Natural killer cell (primary cell): ENCODE data around the gene GDI2. TPM values are rescaled to one million over a fixed set of nuclear protein-coding genes. Genes with fewer than 3 reads are reported as not detected.
A peak's percentile ranks its signal among the peaks of the same experiment; 100 is the strongest.

Experiments
- ATAC-seq, 3 donors: fragments of 150-1000 bp in 2 of 3; fragments of 200-7000 bp in 1 of 3; cut with Tn5 transposase; 1 replicate in 1 of 3; 2 replicates in 2 of 3; pipeline ENCODE4 v1.10.0; 2021; ENCODE audit warnings: mild to moderate bottlenecking in 2 of 3, moderate library complexity in 2 of 3
- DNase-seq, 2 donors: peaks; one replicate each; pipeline versions ENCODE4 v3.0.0 to v3.0.0-alpha.2; 2013 to 2021; ENCODE audit warnings: mixed read lengths in 1 of 2
- H3K27ac ChIP-seq: one replicate; pipeline ENCODE4 v1.5.1; 2013; ENCODE audit warnings: mild to moderate bottlenecking, low read length
- H3K27me3 ChIP-seq: one replicate; pipeline ENCODE4 v1.6.1; 2013; ENCODE audit warnings: low read length; ENCODE audit not compliant: control insufficient read depth, insufficient read depth
- H3K36me3 ChIP-seq: one replicate; pipeline ENCODE4 v1.6.1; 2013; ENCODE audit warnings: low read length; ENCODE audit not compliant: control insufficient read depth, insufficient read depth
- H3K4me1 ChIP-seq: one replicate; pipeline ENCODE4 v1.6.1; 2013; ENCODE audit warnings: low read length; ENCODE audit not compliant: control insufficient read depth, insufficient read depth
- H3K4me3 ChIP-seq: one replicate; pipeline ENCODE4 v1.5.1; 2013; ENCODE audit warnings: low read length
- H3K9me3 ChIP-seq: one replicate; pipeline ENCODE4 v1.6.1; 2013; ENCODE audit warnings: low read length; ENCODE audit not compliant: control insufficient read depth, insufficient read depth
- H3K27ac Mint-ChIP-seq, 2 donors: one replicate each; pipeline ENCODE4 v1.8.0; 2022; ENCODE audit warnings: mild to moderate bottlenecking in 2 of 2, mixed read lengths in 2 of 2, moderate library complexity in 1 of 2
- H3K27me3 Mint-ChIP-seq, 2 donors: one replicate each; pipeline ENCODE4 v1.8.0; 2022; ENCODE audit warnings: low read depth in 2 of 2, mixed read lengths in 2 of 2
- H3K36me3 Mint-ChIP-seq: one replicate; pipeline ENCODE4 v1.8.0; 2022; ENCODE audit warnings: mixed read lengths
- H3K4me1 Mint-ChIP-seq, 2 donors: one replicate each; pipeline ENCODE4 v1.8.0; 2022; ENCODE audit warnings: mixed read lengths in 2 of 2
- H3K4me3 Mint-ChIP-seq: one replicate; pipeline ENCODE4 v1.8.0; 2022; ENCODE audit warnings: mild to moderate bottlenecking, moderate library complexity, mixed read lengths
- H3K9me3 Mint-ChIP-seq, 2 donors: one replicate each; pipeline ENCODE4 v1.8.0; 2022; ENCODE audit warnings: mixed read lengths in 2 of 2
- CTCF ChIP-seq: fragments of 200-600 bp; IDR thresholded peaks from one replicate; pipeline ENCODE4 v1.8.0; 2022; ENCODE audit warnings: antibody characterized with exemption
- WGBS: methylation state at CpG from one replicate; pipeline ENCODE4 v1.1.7; 2013; ENCODE audit warnings: missing lambda C conversion rate; ENCODE audit not compliant: insufficient coverage; 5-methylcytosine and 5-hydroxymethylcytosine counted together
- intact Hi-C: fragments of 100-400 bp; cut with micrococcal nuclease; formaldehyde crosslinking; loops from one replicate; pipeline ENCODE4 v1.14.2; 2022
- total RNA-seq, 4 donors: library from RNA; stranded (reverse); fragments of 120-200 nt in 1 of 4; gene quantifications; one replicate each; pipeline versions ENCODE4 v1.2.3 to v1.2.4, GENCODE V29; 2013 to 2022

GDI2 gene
- total RNA-seq, 3 donors from 2014 or later (not counting 1 experiment from before 2014, with no cell fraction given), result 97.9 to 104 (median 104) TPM

- no peak for TF ChIP-seq CTCF
- intact Hi-C loops, result no loop called here
- peaks cover 22% of the 10 kb centered on the region for H3K36me3 ChIP-seq
Measured at GRCh38 chr10:5774987-5775620, 38.1 kb downstream of the GDI2 start.

GRCh38 chr10:5766189-5766588 is 47.0 kb downstream of the GDI2 start:
- Histone ChIP-seq H3K27ac (no peak overlapping the region), H3K4me3 (no peak overlapping the region), H3K9me3 (no peaks in the 10 kb centered on the region), H3K27me3 (no peaks in the 10 kb centered on the region), H3K36me3 (peaks cover 63% of the 10 kb centered on the region), H3K4me1 (no peaks in the 10 kb centered on the region)
- no peak for DNase-seq
- intact Hi-C loops, result no loop called here
- H3K27me3 Mint-ChIP-seq, result no peaks in the 10 kb centered on the region
- H3K27ac Mint-ChIP-seq, result peak overlapping the region; percentile 21 to 49
- H3K4me1 Mint-ChIP-seq, result peaks cover 5 to 10% of the 10 kb centered on the region in 2 donors
- no peak for ATAC-seq
- WGBS, result 95% methylated on average over 2 of the region's 2 CpGs
- no peak for TF ChIP-seq CTCF
- H3K4me3 Mint-ChIP-seq, result no peak overlapping the region
- H3K9me3 Mint-ChIP-seq, result no peaks in the 10 kb centered on the region
- H3K36me3 Mint-ChIP-seq, result peaks cover 17% of the 10 kb centered on the region

More at GRCh38 chr10:5774987-5775620, 38.1 kb downstream of the GDI2 start:
- Histone ChIP-seq H3K9me3 (no peaks in the 10 kb centered on the region), H3K4me3 (no peak overlapping the region), H3K27ac (peak overlapping the region; percentile 1), H3K27me3 (no peaks in the 10 kb centered on the region), H3K4me1 (peaks cover 7% of the 10 kb centered on the region)
- no peaks in the 10 kb centered on the region for H3K27me3 Mint-ChIP-seq
- H3K4me1 Mint-ChIP-seq, result peaks cover 33 to 45% of the 10 kb centered on the region in 2 donors
- H3K4me3 Mint-ChIP-seq, result no peak overlapping the region
- ATAC-seq (no peak), DNase-seq (no peak)
- no peaks in the 10 kb centered on the region for H3K9me3 Mint-ChIP-seq
- 96% methylated on average over 7 of the region's 8 CpGs for WGBS
- peak overlapping the region; percentile 69 to 73 for H3K27ac Mint-ChIP-seq
- H3K36me3 Mint-ChIP-seq, result no peaks in the 10 kb centered on the region

GRCh38 chr10:5765617-5766016 is 47.6 kb downstream of the GDI2 start:
- H3K9me3 Mint-ChIP-seq, result no peaks in the 10 kb centered on the region
- TF ChIP-seq CTCF, result no peak
- no peak overlapping the region for H3K4me3 Mint-ChIP-seq
- peak overlapping the region in 1 of 2 donors; percentile 49 for H3K27ac Mint-ChIP-seq
- peaks cover 66% of the 10 kb centered on the region for H3K36me3 ChIP-seq
- no peak overlapping the region for H3K27ac ChIP-seq
- H3K4me1 ChIP-seq, result no peaks in the 10 kb centered on the region
- ATAC-seq, result no peak
- intact Hi-C loops, result no loop called here
- H3K9me3 ChIP-seq, result no peaks in the 10 kb centered on the region
- H3K4me1 Mint-ChIP-seq, result peaks cover 5 to 10% of the 10 kb centered on the region in 2 donors
- H3K4me3 ChIP-seq, result no peak overlapping the region
- no peak for DNase-seq
- H3K27me3 ChIP-seq, result no peaks in the 10 kb centered on the region
- WGBS, result 100% methylated on average over 1 of the region's 2 CpGs
- no peaks in the 10 kb centered on the region for H3K27me3 Mint-ChIP-seq
- H3K36me3 Mint-ChIP-seq, result peaks cover 21% of the 10 kb centered on the region
